ENCODE results near the gene UHRF1.
A peak's percentile ranks its signal among the peaks of the same experiment; 100 is the strongest.
"Not testable (repeated sequence)": the region's sequence is repeated elsewhere in the genome, so short reads cannot be mapped to it uniquely, and the experiment has no call there.

Gene UHRF1

DNA sequence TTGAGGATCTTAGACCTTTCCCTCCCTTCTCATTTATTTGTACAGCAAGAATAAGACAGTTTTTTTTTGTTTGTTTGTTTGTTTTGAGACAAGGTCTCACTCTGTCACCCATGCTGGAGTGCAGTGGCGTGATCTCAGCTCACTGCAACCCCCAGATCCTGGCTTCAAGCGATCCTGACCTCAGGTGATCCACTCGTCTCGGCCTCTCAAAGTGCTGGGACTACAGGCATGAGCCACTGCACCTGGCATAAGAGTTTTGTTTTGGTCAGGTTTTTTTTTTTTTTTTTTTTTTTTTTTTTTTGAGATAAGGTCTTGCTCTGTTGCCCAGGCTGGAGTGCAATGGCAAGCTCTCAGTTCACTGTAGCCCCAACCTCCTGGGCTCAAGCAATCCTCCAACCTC, 29.2 kb downstream of the UHRF1 start:
- not testable (repeated sequence) for DNase-seq

- DNase-seq, result no peak
Measured at GRCh38 chr19:4939466-4939865, 30.2 kb downstream of the UHRF1 start.

DNA sequence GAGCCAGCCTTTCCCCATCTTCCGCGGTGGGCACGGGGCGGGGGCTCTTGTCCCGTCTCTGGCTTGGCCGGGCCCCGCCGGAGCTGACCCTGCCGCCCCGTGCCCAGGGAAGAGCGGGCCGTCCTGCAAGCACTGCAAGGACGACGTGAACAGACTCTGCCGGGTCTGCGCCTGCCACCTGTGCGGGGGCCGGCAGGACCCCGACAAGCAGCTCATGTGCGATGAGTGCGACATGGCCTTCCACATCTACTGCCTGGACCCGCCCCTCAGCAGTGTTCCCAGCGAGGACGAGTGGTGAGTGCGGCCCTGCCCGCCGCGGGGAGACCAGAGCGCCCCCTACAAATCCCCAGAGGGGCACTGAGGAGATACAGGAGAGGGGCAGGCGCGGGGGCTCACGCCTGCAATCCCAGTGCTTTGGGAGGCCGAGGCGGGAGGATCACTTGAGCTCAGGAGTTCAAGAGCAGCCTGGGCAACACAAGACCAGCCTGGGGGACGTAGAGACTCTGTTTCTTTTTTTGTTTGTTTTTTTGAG, 32.4 kb downstream of the UHRF1 start:
- not testable (repeated sequence) for DNase-seq

GRCh38 chr19:4950650-4951049, 41.3 kb downstream of the UHRF1 start:
- not testable (repeated sequence) for DNase-seq

DNA sequence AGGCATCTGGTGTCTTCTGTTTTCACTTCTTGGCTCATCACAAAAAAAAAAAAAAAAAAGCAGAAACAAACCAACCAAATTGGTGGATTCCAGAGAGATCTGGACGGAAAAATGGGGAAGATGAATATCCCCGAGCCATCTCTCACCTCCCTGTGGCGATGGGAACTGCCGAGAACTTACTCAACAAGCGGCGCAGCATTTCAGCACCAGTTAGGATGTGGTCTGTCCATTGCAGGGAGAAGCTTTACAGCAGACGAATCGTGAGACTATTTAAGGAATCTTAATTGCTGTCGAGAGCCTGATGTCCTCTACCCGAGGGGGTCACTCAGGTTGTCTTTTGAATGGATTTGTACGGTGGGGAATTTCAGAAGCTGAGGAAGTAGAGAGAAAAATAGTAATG, 42.4 kb downstream of the UHRF1 start:
- DNase-seq, result no peak

- DNase-seq, result no peak
Measured at GRCh38 chr19:4952945-4953344, 43.6 kb downstream of the UHRF1 start.

DNA sequence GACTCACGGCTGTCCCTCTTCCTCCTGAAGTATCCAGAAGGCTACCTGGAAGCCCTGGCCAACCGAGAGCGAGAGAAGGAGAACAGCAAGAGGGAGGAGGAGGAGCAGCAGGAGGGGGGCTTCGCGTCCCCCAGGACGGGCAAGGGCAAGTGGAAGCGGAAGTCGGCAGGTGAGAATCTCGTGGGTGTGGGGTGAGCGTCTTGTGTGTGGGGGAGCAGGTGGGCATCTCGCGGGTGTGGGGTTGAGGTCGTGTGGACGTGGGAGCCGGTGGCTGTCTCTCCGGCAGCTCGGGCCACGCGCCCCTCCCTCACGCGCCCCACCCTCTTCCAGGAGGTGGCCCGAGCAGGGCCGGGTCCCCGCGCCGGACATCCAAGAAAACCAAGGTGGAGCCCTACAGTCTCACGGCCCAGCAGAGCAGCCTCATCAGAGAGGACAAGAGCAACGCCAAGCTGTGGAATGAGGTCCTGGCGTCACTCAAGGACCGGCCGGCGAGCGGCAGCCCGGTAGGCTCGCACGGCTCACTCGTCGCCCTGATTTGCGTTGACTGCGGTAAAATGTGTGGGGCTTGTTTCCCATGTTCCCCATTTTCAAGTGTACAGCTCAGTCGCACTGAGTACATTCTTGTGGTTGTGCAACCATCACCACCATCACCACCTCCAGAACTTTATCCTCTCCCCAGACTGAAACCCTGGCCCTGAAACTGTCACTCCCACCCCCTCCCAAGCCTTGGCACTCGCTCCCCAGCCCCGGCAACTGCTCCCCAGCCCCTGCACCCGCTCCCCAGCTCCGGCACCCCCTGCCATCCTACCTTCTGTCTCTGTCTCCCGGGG, 45.2 kb downstream of the UHRF1 start:
- DNase-seq, result not testable (repeated sequence)

DNA sequence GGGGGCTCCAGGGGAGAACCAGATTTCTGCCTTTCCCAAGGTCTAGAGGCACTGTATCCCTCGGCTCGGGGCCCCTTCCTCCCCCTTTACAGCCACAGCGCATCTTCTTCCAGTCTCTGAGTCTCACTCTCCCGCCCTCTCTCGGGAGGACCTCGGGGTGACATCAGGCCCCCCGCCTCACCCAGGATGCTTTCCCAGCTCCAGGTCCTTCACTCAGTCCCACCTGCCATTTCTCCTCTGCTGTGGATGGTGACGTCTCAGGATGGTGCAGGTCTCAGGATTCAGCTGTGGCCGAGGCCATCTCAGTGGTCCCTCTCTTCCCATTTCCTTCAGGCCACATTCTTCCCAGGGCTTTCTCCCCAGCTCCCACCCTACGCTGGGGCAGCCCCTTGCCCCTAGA, 46.0 kb downstream of the UHRF1 start:
- no peak for DNase-seq

DNA sequence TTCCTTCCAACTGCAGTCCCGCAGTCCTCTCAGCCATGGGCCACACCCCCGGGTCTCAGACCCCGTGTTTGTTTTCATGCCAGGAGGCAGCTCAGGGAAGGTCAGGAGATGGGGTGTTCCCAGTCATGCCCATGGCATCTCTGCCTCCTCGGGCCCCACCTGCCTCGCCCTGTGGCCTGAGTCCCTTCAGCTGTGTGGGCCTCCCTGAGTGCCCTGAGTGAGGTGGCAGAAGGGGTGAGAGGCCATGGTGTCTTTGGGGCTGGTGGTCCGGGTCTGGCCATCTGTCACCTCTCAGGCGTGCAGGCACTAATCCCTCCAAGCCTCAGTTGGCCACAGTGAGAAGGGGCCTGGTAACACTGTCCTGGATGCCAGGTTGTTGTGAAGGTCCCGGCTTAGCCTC, 48.7 kb downstream of the UHRF1 start:
- no peak for DNase-seq

DNA sequence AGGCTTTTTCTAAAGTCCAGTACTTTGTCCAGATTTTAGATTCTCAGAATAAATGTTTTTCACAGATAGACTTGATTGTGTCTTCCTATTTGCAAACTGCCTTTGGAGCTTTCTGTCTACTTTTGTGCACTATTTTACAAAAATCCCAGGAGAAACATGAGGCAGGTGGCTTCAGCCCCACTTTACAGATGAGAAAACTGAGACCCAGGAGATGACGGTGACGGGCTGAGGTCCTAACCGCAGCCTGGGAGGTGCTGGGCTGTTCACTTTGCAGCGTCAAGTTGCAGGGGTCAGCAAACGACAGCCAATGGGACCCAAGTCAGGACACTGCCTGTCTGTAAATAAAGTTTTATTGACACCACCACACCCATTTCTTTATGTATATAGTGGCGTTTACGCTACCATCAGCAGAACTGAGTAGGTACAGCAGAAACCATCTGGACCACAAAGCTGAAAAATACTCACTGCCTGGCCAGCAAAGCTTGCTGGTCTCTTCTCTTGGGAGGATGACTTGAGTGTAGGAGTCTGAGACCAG, 52.9 kb downstream of the UHRF1 start:
- no peak for DNase-seq

DNA sequence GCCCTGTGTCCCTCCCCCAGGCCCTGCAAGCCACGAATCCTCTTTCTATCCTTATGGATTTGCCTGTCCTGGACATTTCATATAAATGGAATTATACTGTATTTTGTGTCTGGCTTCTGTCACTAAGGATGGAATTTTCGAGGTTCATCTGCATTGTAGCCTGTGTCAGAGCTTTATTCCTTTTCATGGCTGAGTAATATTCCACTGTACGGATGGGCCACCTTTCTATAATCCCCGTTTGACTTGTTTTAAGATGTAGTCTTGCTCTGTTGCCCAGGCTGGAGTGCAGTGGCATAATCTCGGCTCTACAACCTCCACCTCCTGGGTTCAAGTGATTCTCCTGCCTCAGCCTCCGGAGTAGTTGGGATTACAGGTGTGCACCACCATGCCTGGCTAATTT, 55.8 kb downstream of the UHRF1 start:
- no peak for DNase-seq

DNA sequence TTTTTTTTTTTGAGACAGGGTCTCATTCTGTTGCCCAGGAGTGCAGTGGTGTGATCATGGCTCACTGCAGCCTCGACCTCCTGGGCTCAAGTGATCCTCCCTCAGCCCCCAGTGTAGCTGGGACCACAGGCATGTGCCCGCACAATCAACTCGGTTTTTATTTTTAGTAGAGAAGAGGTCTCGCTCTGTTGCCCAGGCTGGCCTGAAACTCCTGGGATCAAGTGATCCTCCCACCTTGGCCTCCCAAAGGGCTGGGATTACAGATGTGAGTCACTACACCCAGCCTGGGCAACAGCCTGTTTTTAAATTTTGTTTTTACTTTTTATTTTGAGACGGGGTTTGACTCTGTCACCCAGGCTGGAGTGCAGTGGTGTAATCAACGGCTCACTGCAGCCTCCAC, 57.3 kb downstream of the UHRF1 start:
- DNase-seq, result no peak

GRCh38 chr19:4967738-4968461, 58.6 kb downstream of the UHRF1 start:
- no peak for DNase-seq

- DNase-seq, result peak; percentile 99
Measured at GRCh38 chr19:4968462-4969291, 59.4 kb downstream of the UHRF1 start, which contains the start of gene KDM4B. Gene KDM4B (plus strand): TSS chr19:4969113. CDS start chr19:5032891, 63,778 bp downstream.

DNA sequence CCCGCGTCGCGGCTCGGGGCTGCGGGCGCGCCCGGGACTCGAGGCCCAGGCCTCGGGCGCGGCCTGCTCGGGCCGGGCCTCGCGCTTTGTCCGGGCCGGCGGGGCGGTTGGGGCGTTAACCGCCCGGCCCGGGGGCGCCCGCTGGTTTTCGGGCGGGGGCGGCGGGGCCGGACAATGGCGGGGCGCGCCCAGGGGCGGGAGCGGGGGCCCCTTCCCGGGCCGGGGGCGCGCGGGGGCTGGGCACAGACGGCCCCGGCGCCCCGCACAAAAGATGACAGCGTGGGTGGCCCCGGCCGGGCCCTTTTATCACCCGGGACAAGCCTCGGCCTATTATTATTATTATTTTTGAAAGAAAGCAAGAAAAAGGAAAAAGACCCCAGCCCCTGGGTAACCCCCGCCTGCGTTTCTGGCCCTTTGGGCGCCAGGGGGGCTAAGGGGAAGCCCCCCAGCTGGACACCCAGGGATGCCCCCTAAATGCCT, 60.0 kb downstream of the UHRF1 start:
- DNase-seq, result no peak

DNA sequence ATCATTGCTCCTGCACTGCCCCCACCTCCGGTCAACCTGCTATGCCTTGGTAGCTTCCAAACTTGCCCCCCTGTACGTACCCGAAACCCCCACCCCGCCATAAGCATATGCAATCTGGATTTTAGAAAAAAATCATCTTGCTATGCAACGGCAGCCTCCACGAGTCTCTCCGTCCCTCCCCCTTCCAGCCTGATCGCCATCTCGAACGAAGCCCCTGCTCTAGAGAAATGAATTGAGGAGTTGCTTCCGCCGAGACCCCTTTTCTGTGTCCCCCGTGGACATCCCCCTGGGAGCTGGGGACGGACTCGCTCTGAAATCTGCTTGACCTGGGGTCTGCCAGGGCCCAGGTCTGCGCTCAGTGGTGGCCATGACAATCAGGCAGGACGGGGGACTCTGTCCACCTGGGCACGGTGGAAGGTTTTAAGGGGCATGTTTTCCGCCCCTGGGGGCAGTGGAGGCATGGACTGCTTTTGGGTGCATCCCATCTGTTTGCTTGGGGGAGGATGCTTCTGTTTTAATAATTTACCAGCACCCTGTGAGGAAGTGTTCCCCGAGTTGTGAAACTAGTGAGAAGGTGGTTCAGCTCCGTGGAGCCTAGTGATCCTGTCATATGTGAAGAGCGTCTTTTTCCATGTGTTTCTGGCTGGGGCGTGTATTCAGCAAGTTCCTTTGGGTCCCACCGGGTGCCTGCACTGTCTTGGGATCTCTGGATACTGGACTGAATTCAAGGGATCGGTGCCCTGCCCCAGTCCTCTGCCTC, 60.7 kb downstream of the UHRF1 start:
- no peak for DNase-seq

DNA sequence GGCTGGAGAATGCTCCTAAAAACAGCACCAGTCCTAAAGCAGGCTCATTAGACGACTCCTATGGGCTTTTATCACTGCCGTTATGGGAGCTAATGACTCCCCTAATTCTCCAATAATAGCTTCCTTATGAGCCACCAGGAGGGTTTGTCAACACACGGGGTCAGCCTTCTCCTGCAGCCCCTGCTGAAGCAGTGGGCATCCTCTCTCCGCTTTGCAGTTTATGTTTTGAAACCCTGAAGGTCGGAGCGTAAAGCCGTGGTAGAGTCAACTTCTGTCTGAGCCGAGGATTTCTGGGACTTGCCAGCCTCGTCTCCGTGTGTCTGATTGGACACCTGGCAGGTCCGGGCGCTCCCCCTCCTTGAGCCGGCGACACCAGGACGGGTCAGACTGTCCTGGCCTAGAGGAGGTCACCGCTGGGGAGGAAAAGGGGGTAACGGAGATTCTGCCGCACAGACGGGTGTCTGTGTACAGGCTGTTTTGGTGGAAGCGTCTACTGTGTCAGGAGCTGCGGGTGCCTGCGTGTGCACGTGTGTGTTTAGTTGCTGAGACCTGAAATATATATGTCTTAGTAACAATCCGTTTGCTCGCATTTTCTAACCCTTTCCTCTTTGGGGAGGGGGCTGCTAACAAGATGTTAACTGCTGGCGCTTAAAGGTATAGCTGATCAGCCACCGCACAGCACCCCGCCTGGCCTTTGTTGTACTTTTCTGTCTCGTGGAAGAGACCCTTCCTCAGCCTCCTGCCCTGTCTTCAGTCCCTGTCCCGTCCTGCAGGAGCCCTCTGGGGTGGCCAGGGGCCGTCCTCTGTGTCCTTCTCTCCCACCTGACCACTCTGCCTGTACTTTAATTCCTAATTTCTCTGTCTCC, 61.5 kb downstream of the UHRF1 start:
- no peak for DNase-seq

DNA sequence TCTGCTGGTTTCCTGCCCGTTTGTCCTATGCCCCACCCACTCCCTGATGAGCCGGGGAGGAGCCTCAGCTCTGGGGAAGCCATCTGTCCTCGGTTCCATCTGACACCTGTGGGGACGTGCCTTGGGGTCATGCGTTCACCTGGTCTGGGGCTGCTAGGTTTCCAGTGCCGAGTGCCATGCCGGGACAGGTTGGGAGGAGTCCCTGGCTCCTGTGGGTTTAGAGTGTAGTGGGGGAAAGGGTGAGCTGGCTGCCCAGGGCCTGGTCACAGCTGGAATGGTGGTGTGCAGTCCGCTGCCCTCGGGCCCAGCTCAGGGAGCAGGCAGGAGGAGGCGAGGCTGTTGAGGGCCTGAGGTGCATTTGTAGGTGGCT, 62.1 kb downstream of the UHRF1 start:
- no peak for DNase-seq

DNA sequence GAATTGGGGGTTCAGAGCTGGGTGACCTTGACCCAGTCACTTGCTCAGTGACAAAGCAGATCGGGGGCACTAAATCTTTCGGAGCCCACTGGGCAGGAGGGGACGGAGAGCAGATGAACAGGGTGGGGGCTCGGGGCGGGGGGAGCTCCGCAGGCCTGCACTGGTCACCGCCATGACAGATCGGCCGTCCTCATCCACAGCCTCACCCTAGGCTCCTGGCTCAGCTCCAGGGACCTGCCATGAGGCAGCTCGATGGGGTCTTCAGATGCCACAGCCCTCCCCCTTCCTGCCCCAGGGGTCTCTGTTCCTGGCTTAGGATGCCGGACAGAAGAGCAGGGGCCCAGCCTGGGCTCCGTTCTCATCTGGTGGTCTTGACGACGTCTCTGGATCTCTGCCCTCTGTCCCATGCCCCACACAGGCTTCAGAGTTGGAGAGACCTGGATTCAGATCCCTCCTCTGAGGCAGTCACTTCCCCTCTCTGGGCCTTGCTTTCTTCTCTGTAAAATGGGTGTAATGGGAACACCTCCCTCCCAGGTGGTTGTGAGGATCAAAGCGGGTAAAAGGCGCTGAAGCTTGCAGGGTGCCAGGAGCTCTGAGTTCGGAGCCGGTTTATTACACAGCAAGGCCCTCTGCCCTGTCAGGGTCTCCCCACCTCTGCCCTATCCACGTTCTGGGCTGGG, 62.7 kb downstream of the UHRF1 start:
- no peak for DNase-seq

- DNase-seq, result no peak
Measured at GRCh38 chr19:4972509-4973230, 63.4 kb downstream of the UHRF1 start.
